Astrocyte (in vitro differentiated cells and primary cell): ENCODE data around the gene RPL9. TPM values are rescaled to one million over a fixed set of nuclear protein-coding genes. Genes with fewer than 3 reads are reported as not detected.

ENCODE experiments used
- DNase-seq: peaks from one replicate; pipeline ENCODE4 v3.0.0-alpha.2; 2010; ENCODE audit warnings: low read depth
- FAIRE-seq: peaks from 2 replicates; lab custom pipeline; 2011; peaks lifted over from hg19 to GRCh38; lab: Jason Lieb, UNC
- H2AFZ ChIP-seq: 2 replicates; pipeline ENCODE4 v1.6.0; 2012; ENCODE audit warnings: low read depth, low read length, inconsistent platforms
- H3K27ac ChIP-seq: 2 replicates; pipeline ENCODE4 v1.5.1; 2011; ENCODE audit warnings: low read depth, low read length, inconsistent platforms
- H3K27me3 ChIP-seq: 2 replicates; pipeline ENCODE4 v1.6.0; 2011; ENCODE audit warnings: low read length, inconsistent platforms; ENCODE audit not compliant: insufficient read depth
- H3K36me3 ChIP-seq: 2 replicates; pipeline ENCODE4 v1.5.1; 2011; ENCODE audit warnings: low read length, inconsistent platforms; ENCODE audit not compliant: insufficient read depth
- H3K4me1 ChIP-seq: 2 replicates; pipeline ENCODE4 v1.5.1; 2011; ENCODE audit warnings: low read length, inconsistent platforms; ENCODE audit not compliant: insufficient read depth
- H3K4me2 ChIP-seq: 2 replicates; pipeline ENCODE4 v1.6.0; 2012; ENCODE audit warnings: low read length, inconsistent platforms
- H3K4me3 ChIP-seq: 2 replicates; pipeline ENCODE4 v1.5.1; 2011; ENCODE audit warnings: low read depth, mild to moderate bottlenecking, low read length, inconsistent platforms; ENCODE audit not compliant: insufficient read depth
- H3K79me2 ChIP-seq: 2 replicates; pipeline ENCODE4 v1.6.0; 2012; ENCODE audit warnings: mild to moderate bottlenecking, low read length, inconsistent platforms; ENCODE audit not compliant: insufficient read depth
- H3K9ac ChIP-seq: 2 replicates; pipeline ENCODE4 v1.6.0; 2012; ENCODE audit warnings: mild to moderate bottlenecking, low read length, inconsistent platforms
- H3K9me3 ChIP-seq: 2 replicates; pipeline ENCODE4 v1.5.1; 2012; ENCODE audit warnings: low read depth, mild to moderate bottlenecking, low read length, inconsistent platforms; ENCODE audit not compliant: insufficient read depth
- H4K20me1 ChIP-seq: 2 replicates; pipeline ENCODE4 v1.6.0; 2012; ENCODE audit warnings: low read length, inconsistent platforms; ENCODE audit not compliant: insufficient read depth
- H3K27ac Mint-ChIP-seq: one replicate; pipeline ENCODE4 v1.8.0; 2021; ENCODE audit warnings: mild to moderate bottlenecking, mixed read lengths; ENCODE audit not compliant: unreplicated experiment
- H3K27me3 Mint-ChIP-seq: one replicate; pipeline ENCODE4 v1.8.0; 2021; ENCODE audit warnings: low read depth, mixed read lengths; ENCODE audit not compliant: unreplicated experiment
- H3K36me3 Mint-ChIP-seq: one replicate; pipeline ENCODE4 v1.8.0; 2021; ENCODE audit warnings: low read depth, mixed read lengths; ENCODE audit not compliant: unreplicated experiment
- H3K4me1 Mint-ChIP-seq: one replicate; pipeline ENCODE4 v1.8.0; 2021; ENCODE audit warnings: low read depth, mixed read lengths; ENCODE audit not compliant: unreplicated experiment
- H3K4me3 Mint-ChIP-seq: one replicate; pipeline ENCODE4 v1.8.0; 2021; ENCODE audit warnings: mild to moderate bottlenecking, moderate library complexity, mixed read lengths; ENCODE audit not compliant: unreplicated experiment
- H3K9me3 Mint-ChIP-seq: one replicate; pipeline ENCODE4 v1.8.0; 2021; ENCODE audit warnings: mild to moderate bottlenecking, mixed read lengths; ENCODE audit not compliant: unreplicated experiment
- EZH2 ChIP-seq: IDR thresholded peaks from 2 replicates; pipeline ENCODE4 v1.6.1; 2012; ENCODE audit warnings: mild to moderate bottlenecking, low read length, inconsistent platforms; ENCODE audit not compliant: insufficient read depth
- total RNA-seq: library from RNA; stranded (reverse); gene quantifications from 2 replicates; pipeline ENCODE4 v1.2.1, GENCODE V29; 2021
- TF ChIP-seq, protein P1 (sequence below): IDR thresholded peaks from 2 replicates; pipeline ENCODE4 v1.5.1; 2011; ENCODE audit warnings: low read depth, mild to moderate bottlenecking, inconsistent platforms, low read length, moderate library complexity; ENCODE audit not compliant: insufficient read depth

Gene RPL9
- total RNA-seq, 1 donor from 2014 or later: 1,047 TPM

DNA sequence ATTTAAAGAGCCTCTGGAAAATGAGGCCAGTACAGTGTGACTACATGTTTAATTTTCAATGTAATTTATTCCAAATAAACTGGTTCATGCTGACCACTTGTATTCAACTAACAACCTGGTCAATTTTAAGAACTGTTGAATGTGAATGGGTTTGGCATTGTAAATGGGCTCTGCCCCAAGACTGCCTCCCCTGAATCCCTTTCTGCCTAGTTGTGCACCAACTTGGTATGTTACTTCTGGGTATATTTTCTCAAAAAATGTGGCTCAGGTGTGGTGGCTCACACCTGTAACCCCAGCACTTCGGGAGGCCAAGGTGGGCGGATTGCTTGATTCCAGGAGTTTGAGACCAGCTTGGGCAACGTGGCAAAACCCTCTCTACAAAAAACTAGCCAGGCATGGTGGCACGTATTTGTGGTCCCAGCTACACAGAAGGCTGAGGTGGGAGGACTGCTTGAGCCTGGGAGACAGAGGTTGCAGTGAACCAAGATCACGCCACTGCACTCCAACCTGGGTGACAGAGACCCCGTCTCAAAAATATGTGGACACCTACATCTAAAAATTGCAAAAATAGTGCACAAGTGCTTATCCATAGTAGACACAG is 7.2 kb downstream of the RPL9 start:
- FAIRE-seq: no peak
- H3K4me1 Mint-ChIP-seq: peaks cover 24% of the 10 kb centered on the region
- no peak overlapping the region for H3K4me3 Mint-ChIP-seq
- H3K4me3 ChIP-seq: no peak overlapping the region
- H3K27ac Mint-ChIP-seq: peak overlapping the region; percentile 51
- no peak overlapping the region for H3K27ac ChIP-seq
- H2AFZ ChIP-seq: no peak overlapping the region
- peaks cover 76% of the 10 kb centered on the region for H4K20me1 ChIP-seq
- H3K36me3 Mint-ChIP-seq: peaks cover 23% of the 10 kb centered on the region
- no peaks in the 10 kb centered on the region for H3K9me3 ChIP-seq
- TF ChIP-seq, protein P1, sequence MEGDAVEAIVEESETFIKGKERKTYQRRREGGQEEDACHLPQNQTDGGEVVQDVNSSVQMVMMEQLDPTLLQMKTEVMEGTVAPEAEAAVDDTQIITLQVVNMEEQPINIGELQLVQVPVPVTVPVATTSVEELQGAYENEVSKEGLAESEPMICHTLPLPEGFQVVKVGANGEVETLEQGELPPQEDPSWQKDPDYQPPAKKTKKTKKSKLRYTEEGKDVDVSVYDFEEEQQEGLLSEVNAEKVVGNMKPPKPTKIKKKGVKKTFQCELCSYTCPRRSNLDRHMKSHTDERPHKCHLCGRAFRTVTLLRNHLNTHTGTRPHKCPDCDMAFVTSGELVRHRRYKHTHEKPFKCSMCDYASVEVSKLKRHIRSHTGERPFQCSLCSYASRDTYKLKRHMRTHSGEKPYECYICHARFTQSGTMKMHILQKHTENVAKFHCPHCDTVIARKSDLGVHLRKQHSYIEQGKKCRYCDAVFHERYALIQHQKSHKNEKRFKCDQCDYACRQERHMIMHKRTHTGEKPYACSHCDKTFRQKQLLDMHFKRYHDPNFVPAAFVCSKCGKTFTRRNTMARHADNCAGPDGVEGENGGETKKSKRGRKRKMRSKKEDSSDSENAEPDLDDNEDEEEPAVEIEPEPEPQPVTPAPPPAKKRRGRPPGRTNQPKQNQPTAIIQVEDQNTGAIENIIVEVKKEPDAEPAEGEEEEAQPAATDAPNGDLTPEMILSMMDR: no peak
- no peak for TF ChIP-seq EZH2
- no peaks in the 10 kb centered on the region for H3K27me3 ChIP-seq
- H3K27me3 Mint-ChIP-seq: no peaks in the 10 kb centered on the region
- no peak overlapping the region for H3K9ac ChIP-seq
- no peak for DNase-seq
- peaks cover 48% of the 10 kb centered on the region for H3K36me3 ChIP-seq
- H3K4me1 ChIP-seq: peaks cover 10% of the 10 kb centered on the region
- H3K4me2 ChIP-seq: no peak overlapping the region
- H3K9me3 Mint-ChIP-seq: no peaks in the 10 kb centered on the region
- H3K79me2 ChIP-seq: peaks cover 37% of the 10 kb centered on the region

DNA sequence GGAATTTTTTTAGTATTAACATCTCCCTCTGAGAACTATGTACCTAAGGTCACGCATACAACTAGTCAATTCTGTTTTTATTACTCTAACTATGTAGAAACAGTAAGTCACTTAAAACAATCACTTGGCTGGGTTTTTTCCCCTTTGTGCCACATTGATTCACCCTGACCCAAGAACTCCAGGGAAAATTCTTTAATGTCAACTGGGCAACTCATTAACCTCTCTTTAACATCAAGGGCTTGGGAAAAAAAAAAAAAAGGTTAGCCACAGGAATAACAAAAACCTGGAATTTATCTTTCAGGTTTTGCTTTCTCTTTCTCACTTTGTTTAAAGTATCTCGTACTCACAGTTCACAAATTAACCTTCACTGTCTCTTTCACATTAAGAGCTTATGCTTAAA is 8.1 kb downstream of the RPL9 start:
- Mint-ChIP-seq H3K9me3 (no peaks in the 10 kb centered on the region), H3K27me3 (no peaks in the 10 kb centered on the region), H3K27ac (peak overlapping the region; percentile 26), H3K4me1 (peaks cover 19% of the 10 kb centered on the region), H3K36me3 (peaks cover 20% of the 10 kb centered on the region), H3K4me3 (peak overlapping the region; percentile 25)
- no peaks in the 10 kb centered on the region for H3K27me3 ChIP-seq
- DNase-seq (no peak), FAIRE-seq (no peak)
- no peak overlapping the region for H3K27ac ChIP-seq
- TF ChIP-seq, protein P1: no peak
- no peak for TF ChIP-seq EZH2
- no peak overlapping the region for H3K9ac ChIP-seq
- no peak overlapping the region for H2AFZ ChIP-seq
- no peaks in the 10 kb centered on the region for H3K9me3 ChIP-seq
- H3K36me3 ChIP-seq: peaks cover 43% of the 10 kb centered on the region
- peaks cover 67% of the 10 kb centered on the region for H4K20me1 ChIP-seq
- no peak overlapping the region for H3K4me2 ChIP-seq
- peaks cover 6% of the 10 kb centered on the region for H3K4me1 ChIP-seq
- H3K79me2 ChIP-seq: peaks cover 28% of the 10 kb centered on the region
- no peak overlapping the region for H3K4me3 ChIP-seq
